Measurements from ENCODE around the gene PDE10A.
"Not testable (repeated sequence)": the region's sequence is repeated elsewhere in the genome, so short reads cannot be mapped to it uniquely, and the experiment has no call there.

Gene PDE10A

DNA sequence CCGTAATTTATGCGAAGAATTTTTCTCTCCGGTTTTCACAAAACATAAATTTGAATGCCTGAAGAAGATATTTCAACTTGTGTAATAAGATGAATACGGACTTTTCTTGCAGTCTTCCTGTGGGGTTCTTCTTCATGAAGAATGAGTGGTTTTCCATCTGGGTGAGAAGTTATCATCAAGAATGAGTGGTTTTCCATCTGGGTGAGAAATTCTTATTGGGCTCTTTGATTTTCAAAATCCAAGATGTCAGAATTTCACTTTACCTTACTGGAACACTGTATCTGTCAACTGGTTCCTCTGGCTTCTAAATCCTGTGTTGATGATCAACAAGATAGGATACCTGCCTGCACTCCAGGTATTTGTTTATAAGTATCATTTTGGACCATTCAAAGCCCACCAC, 193.6 kb downstream of the PDE10A start:
- DNase-seq (ENCODE audit: low read depth) = no peak

DNA sequence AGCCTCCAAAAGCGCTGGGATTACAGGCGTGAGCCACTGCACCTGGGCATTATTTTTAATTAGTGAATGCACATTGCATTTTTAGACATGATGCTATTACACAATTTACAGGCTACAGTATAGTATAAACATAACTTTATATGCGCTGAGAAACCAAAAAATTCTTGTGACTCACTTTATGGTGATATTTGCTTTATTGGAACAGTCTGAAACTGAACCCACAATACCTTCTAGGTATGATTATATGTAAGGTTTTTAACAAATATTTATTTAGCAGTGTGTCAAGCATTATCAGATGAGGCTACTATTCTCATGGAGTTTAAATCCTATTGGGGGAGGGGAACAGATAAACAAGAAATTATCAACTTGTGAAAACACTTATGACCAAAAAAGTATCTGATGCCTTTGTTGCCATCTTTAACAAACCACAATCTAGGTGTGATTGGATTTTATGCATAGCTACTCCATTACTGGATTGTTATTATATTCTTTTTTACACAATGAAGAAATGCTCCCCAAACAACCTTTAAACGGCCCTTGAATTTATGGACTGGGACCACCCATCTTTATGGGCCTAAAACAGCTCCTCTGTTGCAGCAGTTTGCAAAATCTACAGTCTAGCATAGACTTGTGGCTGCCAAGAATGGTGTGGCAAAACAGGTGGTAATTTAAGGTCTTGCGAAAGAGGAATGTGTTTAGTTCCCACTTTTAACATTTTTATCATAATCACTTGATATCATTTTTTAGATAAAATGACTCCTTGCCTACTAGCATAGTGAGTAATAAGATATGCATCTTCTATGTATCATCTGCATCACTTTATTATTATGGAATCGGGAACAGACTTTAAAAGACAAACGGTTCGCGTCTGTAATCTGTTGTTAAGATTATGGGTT, 194.5 kb downstream of the PDE10A start:
- DNase-seq (ENCODE audit: low read depth) = no peak

DNA sequence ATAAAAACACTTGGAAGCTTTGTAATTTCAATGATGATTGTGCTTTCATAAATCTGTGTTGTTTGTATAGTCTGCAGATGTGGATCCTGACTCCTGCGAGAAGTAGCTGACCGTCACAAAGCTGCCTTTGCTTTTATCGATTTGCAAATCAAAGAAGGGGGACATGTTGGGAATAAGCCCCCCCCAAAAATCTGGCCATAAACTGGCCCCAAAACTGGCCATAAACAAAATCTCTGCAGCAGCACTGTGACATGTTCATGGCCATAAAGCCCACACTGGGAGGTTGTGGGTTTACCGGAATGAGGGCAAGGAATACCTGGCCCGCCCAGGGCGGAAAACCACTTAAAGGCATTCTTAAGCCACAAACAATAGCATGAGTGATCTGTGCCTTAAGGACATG, 199.5 kb downstream of the PDE10A start:
- DNase-seq (ENCODE audit: low read depth) = not testable (repeated sequence)

DNA sequence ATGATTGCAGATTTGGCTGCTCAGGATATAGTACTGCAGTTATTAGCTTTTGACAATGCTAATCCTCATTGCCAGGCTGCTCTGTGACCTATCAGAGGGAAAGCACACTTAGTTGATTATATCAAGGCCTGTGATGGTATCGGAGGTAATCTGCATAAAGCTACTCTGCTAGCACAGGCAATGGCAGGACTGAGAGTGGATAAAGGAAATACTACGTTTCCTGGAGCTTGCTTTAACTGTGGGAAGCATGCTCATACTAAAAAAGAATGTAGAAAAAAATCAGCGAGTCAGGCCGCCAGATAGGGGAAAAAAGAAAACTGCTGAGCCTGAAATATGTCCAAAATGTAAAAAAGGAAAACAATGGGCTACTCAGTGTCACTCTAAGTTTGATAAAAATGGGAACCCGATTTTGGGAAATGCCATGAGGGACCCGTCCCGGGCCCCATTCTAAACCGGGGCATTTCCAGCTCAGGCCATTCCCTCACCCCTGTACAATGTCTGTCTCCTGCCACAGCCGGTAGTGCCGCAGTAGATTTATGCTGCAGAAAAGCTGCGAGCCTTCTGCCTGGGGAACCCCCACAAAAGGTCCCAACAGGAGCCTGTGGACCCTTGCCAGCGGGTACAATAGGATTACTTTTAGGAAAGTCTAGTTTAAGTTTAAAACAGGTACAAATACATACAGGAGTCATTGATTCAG, 203.3 kb downstream of the PDE10A start:
- DNase-seq (ENCODE audit: low read depth) = not testable (repeated sequence)

DNA sequence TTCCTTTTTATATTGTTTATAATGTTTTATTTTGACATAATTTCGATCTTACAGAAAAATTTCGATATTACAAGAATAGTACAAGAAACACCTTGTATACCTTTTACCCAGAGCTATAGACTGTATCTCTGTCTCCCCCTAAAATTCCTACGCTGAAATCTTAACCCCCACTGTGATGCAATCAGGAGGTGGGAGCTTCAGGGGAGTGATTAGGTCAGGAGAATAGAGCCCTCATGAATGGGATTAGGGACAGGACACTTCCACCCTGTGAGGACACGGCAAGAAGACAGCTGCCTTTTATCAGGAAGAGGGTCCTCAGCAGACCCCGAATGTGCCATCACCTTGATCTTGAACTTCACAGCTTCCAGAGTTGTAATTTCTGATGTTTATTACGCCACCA, 204.9 kb downstream of the PDE10A start:
- DNase-seq (ENCODE audit: low read depth) = no peak

DNA sequence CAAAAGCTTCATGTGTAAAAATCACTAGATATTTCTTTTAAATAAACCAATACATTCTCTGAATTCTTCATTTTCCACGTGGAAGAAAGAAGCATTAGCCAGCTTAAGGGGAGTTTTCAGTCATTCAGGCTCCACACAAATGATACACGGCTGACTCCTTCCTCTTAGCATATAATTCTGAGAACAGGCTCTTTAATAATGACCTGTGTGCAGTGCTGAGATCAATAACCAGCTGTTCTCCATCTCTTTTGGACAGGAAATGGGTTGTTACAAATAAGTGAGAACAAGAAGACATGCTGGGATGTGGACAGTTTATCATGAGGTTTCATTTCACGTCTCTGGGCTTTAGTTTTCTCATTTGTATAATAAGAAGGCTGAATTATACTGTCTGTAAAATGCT, 206.8 kb downstream of the PDE10A start:
- no peak for DNase-seq (ENCODE audit: low read depth)

DNA sequence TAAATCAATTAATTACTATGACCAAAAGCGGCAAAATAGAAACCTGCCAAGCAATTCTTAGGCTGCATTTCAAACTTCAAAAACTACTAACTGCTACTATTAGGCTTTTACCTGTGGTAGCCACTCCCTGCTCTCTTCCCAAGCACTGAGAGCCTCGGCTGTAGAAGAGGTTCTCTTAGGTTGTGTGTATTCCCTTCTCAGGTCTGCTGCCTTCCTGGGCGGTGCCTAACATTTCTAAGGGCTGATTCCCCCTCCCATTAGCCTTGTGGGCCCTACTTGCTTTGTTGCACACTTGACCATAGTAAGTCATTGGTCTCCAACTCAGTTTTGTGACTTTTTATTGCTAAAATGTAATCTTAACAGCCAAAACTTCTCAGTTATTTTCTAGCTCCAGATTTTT, 207.6 kb downstream of the PDE10A start:
- no peak for DNase-seq (ENCODE audit: low read depth)

DNA sequence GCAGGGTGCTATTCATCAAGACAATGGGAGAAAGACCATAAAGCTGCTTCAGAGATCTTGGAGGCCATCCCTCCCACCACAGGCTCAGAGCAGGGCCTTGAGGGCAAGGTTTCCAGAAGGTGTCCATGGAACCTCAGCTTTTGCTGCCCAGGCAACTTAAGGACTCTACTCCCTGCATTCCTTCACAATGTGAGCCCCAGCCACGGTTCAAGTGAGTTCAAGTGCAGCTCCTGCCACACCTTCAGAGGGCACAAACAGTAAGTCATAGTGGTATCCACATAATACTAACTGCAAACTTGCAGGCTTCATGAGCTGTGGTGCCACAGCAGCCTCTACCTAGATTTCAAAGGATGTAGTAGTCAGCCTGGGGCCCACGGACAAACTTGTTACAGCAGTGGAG, 209.6 kb downstream of the PDE10A start:
- DNase-seq (ENCODE audit: low read depth) = no peak

DNA sequence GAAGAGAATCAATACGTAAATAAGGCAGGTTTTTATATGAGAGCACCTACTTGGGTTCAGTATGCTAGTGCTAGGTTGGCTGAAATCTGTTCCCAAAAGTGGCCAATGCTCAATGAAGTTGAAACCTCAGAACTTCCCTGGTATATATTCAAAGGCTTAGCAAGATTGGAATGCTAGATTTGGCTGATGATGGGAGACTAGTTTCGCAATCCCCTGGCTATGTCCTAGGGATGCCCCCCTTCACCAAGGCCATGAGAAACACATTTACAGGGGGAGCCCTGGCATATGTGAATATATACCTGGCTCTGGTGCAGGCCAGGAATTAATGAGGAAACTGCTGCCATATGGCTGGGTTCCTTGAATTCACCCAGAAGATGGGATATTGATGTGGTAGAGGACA, 211.2 kb downstream of the PDE10A start:
- no peak for DNase-seq (ENCODE audit: low read depth)

DNA sequence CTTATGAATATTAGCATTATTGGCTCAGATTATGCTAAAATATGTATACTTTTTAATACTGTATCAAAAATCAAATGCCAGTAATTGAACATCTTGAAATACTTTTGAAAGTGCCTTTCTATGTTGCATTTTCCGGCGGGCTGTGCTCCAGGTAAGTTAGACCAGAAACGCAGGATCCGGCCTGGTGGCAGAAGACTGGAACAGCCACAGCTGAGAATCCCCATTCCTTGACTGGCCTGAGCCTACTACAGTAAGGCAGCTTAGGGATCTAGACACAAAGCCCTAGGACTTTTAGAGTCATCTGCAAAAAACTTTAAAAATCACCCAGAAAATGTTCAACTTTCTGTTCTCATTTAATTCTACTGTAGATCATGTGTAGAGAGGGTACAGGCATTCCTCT, 214.8 kb downstream of the PDE10A start:
- DNase-seq (ENCODE audit: low read depth) = no peak

DNA sequence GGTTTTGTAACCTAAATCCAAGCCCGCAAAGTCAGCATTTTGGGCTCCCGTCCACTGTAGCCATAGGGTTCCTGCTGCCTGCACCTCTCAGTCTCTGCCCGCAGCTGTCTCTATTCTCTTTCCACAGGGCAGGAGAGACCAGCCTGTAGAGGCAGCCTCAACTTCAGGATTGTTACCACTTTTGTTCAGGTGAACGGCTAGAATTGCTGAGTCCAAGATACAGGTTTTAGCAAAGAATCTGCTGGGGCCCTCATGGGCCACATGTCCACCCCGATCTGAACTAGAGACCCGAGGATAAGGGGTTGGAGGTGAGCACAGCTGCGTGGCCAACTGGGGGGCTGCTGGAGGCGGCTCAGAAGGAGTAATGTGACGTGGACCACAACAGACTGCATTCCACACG, 215.9 kb downstream of the PDE10A start:
- no peak for DNase-seq (ENCODE audit: low read depth)

DNA sequence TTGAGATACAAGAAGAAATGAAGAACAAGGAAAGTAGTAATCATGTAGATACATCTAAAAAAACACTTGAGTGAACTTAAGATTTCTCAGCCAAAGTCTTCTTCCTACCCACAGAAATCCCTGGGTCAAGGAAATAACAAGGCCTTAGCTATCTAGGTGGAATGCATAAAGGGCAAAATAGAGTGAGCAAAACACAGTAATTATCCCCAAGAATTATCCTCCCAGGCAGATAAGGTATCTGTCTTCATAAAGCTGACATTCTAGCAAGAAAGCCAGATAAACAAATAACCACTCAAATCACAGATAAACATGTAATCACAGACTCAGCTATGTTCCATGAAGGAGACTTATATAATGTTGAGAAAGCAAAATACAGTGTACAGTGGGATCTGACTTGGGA, 216.7 kb downstream of the PDE10A start:
- no peak for DNase-seq (ENCODE audit: low read depth)

DNA sequence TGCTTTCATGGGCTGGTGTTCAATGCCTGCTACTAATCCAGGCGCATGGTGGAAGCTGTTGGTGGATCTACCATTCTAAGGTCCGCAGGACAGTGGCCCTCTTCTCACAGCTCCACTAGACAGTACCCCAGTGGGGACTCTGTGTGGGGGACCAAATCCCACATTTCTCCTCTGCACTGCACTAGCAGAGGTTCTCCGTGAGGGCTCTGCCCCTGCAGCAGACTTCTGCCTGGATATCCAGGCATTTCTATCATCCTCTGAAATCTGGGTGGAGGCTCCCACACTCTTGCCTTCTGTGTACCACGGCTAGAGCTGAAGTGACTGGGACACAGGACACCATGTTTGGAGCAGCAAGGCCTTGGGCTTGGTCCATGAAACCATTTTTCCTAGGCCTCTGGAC, 219.6 kb downstream of the PDE10A start:
- no peak for DNase-seq (ENCODE audit: low read depth)

DNA sequence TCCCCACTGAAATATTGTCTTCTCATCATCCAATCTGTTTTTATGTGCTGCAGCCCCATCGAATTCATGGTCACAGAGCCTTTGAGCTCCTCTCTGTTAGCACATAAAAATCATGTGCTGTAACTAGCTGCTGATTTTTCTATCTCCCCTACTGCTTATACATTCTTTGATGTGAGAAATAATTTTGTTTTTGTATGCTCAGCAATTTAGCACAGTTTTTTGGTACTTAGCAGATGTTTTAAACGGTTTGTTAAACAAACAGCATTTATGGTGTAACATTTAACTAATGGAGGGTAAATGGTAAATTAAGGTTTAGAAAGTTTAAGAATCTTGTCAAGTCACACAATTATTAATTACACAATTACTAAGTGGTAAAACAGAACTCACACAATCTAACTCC, 221.9 kb downstream of the PDE10A start:
- DNase-seq (ENCODE audit: low read depth) = no peak

DNA sequence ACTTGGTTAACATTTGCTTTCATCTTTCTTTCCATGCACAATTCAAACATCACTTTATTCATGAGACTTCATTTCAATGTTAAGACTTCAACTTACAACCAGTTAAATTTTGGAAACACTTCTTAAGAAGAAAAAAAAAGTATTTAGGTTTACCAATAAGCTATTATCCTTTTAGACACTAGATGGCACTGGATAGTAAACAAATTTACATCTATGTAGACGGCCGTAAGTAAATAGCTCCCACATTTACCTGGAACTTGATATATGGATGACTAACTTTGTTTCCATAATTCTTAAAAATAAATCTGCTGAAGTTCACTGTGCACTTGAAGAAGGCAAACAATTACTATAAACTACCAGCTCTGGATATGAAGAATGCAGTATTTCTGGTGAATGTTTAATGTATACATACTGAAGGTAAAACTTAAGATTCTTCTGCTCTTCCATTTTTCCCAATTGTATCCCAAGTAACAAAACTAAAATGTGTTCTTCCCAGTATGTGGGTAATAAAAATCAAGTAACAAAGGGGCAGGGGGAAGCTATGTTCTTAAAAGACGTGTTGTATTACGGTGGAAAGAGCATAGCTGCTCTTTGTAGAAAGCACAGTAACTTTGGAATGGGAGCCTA, 223.0 kb downstream of the PDE10A start:
- no peak for DNase-seq (ENCODE audit: low read depth)

DNA sequence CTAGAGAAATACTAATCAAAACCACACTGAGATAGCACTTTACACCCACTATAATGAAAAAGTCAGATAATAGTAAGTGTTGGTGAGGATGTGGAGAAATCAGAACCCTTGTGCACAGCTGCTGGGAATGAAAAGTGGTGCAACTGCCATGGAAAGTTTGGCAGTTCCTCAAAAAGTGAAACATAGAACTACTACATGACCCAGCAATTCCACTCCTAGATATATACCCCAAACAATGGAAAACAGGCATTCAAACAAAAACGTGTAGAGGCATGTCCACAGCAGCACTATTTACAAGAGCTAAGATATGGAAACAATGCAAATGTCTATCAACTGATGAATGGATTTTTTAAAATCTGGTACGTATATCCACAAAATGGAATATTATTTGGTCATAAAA, 236.1 kb downstream of the PDE10A start:
- DNase-seq (ENCODE audit: low read depth) = no peak

DNA sequence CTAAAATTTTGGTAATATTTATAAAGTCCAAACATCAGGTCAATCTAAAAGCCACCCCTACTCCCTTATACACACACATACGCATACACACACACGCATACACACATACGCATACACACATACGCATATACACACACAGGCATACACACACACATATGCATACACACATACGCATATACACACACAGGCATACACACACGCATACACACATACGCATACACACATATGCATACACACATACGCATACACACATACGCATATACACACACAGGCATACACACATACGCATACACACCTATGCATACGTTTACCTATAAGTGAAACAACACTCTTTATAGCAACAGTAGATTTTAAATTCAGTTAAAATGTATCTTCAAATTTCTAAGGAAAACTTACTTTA, 240.8 kb downstream of the PDE10A start:
- no peak for DNase-seq (ENCODE audit: low read depth)

DNA sequence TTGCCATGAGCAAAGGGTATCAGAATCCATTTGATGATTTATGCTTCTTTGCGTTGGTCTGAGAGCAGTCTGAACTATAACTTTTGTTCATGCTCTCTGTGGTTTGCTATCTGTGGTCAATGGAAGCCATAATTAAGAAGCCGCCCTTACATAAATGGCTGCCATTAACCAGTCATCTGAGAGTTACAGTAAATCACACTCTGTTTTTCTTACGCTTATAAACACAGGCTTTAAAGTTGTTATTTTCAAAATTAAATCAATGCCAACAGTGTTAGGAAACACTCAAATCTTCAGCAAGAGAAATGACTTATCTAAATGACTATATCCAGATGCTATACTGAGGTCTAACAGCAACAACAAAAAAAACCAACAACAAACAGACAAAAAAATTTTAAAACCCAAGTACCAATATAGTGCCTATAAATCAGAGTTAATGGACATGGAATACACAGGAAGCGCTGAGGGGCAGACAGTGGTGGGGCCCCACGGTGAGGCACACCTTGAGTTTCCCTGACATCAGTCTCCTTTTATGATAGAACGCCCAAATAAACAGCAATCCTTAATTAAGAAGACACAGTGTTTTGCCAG, 245.7 kb downstream of the PDE10A start:
- no peak for DNase-seq (ENCODE audit: low read depth)

DNA sequence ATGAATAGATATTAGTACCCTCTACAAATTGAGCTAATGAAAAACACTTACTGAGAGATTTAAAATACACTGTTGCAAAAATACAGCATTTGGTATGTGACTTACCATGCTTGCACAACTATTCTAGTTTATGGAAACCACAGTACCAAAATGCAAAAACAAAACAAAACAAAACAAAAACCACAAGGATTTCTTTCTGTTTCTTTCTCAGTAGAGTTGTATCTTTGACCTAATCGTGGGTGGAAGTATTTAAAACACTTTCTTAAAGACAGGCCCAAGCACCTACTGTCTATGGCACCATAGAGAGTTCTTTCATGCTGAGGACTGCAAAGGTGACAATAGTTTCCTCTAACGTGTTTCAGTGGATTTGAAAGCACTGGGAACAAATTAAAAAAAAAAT, 258.3 kb downstream of the PDE10A start:
- DNase-seq (ENCODE audit: low read depth) = no peak

DNA sequence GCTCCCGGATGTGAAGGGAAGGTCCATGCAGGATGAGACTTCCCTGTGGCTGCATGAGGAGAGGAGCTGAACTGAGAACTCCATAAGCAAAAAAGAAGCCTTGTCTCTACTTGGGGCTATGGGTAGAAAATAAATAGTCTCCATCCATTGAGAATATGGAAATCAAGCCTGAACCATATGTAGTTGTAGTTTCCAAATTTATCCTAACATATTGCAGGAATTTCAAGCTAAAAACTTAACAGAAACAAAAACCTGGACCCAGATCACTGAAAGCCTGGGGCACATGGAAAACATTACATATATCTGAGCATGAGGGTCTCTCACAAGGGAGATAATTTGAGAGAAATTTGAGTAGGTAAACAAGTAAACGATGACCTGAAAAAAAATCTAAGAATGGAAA, 258.7 kb downstream of the PDE10A start:
- no peak for DNase-seq (ENCODE audit: low read depth)

DNA sequence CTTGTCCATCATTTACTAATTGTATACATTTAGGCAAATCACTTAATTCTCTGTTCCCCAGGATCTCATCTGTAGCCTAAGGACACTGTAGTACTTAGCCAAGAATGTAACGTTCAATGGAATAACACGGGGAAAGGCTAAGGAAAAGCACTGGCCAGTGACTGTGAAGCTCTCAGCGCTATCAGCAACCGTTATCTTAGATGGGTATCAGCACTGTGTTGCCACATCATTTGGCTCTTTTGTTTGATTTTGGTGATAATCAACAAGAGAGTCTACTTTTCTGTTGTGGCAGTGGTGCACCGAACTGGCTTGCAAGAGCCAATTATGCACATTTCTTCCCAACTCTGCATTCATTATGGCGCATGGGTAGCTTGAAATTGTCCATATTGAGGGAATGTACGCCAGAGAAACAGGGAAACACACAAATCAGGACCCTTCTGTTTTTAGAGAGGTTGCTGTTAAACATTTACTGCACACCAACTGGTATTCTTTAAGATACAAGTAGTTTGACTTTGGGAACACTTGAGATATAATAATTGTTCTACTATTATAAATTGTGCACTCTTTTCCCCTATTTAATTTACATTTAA, 259.9 kb downstream of the PDE10A start:
- no peak for DNase-seq (ENCODE audit: low read depth)

DNA sequence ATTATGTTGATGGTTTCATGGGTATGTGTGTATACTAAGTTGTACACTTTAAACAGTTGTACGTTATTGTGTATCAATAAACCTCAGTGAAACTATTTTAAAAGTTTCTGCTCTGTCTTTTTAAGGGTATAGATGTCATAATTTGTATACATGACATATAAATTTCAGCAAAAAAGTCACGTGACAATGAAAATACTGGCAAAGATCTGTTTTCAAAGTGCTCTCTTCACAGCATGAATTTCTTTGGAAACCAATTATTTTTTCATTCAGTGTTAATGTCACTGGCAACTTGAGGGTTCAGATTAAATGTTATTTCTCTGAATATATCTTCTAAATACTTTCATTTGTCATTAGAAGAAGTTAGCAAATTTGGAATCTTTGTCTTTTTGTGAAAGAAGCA, 261.9 kb downstream of the PDE10A start:
- DNase-seq (ENCODE audit: low read depth) = no peak

Measured in T-helper 22 cell (primary cell).